Stimulated activated CD4-positive, alpha-beta T cell treated with anti-CD3 and anti-CD28 coated beads, Interleukin-12 subunit alpha, Interleukin-12 subunit beta, amount 100 ng/mL, for 24 hours (primary cell): Measurements from ENCODE around the gene TESK1.

Experiments used
- DNase-seq, 2 experiments: peaks; one replicate each; pipeline ENCODE4 v3.0.0-alpha.2; 2020; ENCODE audit warnings: low read depth in 2 of 2

The TESK1 gene

DNA sequence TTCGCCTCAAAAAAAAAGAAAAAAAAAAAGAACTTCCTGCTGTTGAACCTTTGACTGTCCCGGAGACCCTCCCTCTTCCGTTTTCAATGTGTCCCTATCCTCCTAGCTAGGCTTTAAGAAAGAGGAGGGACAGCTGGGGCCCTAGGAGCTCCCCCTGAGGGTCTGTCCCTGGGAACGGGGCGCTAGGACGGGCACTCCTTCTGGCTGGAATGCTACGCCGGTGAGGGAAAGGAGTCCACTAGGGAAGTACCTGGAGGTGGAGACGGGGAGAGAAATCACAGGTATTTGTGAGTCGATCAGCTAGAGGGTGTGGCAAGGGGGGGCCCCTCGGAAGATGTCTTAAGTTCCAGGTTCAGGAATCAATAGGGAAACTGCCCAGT is 41.1 kb downstream of the TESK1 start:
- DNase-seq, result no peak

DNA sequence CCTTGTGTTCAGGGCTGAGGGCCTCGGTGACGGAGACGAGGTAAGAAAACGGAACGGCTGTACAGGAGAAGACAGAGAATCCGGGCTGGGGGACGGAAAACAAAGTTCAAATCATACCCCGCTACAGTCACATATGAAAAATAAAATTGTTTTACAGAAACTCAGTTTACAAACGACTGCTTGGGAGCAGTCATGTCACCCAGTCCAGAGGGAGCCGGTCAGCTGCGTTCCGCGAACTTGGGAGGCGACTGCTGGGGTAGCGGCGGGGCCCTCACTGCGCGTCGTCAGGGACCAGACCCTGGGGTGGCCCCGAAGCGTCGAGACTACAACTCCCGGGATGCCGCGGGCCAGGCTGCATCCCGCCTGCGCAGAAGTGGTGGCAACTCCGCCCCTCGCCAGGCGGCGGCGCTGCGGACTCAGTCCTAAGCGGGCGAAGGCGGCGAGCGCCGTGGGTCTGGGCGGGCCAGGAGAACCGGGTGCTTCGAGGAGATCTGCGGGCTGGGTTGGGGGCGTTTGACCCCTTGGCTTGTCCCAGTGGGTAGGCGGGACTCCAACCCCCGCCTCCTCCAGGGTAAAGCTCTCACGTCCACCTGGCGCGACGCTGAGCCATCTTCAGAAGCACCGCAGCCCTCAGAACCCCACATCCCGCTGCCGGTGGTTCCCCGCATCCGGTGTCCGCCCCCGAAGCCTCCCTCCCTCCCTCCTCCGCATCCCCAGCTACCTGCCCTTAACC is 41.6 kb downstream of the TESK1 start:
- peak; percentile 76 to 88 for DNase-seq

DNA sequence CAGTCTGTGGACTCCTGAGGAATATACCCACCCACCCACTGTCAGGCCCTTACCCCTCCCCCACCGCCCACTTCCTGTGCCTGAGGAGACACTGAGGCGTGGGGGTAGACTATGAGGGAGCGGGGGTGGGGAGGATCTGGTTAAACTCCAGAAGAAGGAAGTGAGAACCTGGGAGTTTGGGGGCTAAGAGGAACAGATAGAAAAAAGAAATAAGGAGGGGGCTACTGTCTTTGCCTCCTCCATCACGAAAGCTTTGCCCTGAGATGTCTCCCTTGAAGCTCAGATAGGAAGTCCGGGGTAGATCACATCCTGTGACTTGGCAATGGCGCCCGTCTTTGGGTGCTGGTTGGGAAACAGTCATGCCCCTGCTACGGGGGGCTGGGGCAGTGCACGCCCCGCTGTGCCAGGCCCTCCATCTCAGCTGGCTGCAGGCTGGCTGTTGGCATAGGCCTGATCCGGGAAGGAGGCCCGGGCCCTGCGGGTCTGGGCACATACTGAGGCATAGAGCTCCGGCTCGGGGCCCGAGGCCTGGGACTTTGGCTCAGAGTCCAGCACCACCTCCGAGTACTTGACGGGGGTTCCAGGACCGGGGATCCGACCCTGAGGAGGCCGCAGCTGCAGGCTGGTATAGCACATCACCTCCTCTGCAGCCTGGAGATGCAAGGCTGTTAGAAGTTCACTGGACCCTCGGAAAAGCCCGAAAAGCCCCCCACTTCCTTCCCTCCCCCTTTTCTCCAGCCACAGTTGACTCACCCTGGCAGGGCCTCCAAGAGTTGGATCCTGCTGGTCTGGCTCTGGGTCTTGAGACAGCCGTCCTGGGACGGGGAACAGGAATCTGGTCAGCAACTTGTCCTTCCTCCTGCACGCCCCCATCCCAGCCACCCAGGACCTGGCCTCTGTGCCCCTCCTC is 44.6 kb downstream of the TESK1 start:
- no peak for DNase-seq

DNA sequence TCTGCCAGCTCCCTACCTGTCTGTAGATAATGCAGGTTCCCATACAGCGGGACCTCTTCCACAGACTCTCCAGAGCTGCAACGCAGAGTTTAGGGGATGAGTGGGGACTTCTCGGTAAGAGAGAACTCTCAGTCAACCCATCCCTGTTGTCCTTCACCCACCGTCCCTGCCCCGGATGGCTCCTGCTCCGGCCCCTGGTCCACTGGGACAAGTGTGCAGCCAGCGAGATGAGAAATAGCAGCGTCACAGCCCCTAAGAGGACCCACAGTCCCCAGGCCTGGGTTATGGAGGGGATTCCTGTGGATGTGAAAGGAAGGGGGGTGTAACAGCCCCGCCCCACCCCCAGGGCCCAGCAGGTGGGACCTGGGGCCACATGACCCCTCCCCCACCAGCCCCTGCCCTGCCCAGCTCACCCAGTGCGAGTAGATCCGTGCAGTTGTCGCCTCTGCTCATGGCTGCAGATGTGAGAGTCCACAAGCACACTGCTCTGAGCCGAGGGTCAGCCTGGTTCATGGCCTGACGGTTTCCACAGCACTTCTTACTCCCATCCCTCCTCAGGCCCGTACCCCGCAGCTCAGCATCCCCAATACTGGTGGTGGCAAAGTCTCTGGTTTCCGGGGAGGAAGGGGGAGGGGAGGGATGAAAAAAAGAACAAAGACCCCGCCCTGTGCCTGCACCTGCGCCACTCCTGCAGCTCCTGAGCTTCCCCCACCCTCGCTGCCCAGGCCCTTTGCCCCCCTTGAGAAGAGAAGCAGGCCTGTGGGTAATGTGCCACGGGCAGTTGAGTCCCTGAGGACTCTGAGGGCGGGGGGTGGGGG is 45.5 kb downstream of the TESK1 start, which contains the start of gene SIT1:
Gene SIT1 (minus strand): TSS at position 591 of the 818 bp plus-strand sequence. CDS start 78 bp downstream, at position 513.
- peak in 1 of 2 experiments; percentile 36 for DNase-seq

DNA sequence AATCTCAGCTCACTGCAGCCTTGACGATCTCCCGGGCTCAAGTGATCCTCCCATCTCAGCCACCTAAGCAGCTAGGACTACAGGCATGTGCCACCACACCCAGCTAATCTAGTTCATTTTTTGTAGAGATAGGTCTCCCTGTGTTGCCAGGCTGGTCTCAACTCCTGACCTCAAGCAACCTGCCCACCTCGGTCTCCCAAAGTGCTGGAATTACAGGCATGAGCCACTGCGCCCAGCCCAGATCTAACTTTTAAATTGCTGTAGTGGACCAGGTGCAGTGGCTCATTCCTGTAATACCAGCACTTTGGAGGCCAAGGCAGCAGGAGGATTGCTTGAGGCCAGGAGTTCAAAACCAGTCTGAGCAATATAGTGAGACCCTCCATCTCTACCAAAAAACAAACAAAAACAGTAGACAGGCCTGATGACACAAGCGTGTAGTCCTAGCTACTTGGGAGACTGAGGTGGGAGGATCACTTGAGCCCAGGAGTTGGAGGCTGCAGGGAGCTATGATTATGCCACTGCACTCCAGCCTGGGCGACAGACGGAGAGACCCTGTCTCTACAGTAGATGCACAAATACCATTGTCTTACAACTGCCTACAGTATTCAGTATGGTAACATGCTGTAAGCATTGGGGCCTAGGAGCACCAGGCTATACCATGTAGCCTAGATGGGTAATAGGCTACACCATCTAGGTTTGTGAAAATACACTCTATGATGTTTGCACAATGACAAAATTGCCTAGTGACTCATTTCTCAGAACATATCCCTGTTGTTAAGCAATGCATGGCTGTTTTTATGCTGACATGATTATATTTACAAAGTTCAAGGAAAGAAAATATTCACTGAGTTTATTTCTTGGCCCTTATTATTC is 47.1 kb downstream of the TESK1 start:
- no peak for DNase-seq

DNA sequence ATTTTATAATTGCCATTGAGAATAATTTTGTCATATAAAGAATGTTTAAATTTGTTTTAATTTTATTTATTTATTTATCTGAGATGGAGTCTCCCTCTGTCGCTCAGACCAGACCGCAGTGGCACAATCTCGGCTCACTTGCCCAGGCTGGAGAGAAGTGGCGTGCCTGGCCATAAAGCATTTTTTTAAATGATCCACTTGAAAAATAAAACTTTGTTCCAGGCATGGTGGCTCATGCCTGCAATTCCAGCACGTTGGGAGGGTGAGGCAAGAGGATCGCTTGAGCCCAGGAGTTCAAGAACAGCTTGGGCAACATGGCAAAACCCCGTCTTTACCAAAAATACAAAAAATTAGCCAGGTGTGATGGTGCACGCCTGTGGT is 47.8 kb downstream of the TESK1 start:
- no peak for DNase-seq

DNA sequence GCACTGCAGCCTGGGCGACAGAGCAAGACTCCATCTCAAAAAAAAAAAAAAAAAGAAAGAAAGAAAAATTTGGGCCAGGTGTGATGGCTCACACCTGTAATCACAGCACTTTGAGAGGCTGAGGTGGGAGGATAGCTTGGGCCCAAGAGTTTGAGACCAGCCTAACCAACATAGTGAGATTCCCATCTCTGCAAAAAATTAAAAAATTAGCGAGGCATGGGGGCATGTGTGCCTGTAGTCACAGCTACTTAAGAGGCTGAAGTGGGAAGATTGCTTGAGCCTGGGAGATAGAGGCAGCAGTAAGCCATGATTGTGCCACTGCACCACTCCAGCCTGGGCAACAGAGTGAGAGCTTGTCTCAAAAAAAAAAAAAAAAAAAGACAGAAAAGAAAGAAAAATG is 48.5 kb downstream of the TESK1 start:
- DNase-seq, result no peak

DNA sequence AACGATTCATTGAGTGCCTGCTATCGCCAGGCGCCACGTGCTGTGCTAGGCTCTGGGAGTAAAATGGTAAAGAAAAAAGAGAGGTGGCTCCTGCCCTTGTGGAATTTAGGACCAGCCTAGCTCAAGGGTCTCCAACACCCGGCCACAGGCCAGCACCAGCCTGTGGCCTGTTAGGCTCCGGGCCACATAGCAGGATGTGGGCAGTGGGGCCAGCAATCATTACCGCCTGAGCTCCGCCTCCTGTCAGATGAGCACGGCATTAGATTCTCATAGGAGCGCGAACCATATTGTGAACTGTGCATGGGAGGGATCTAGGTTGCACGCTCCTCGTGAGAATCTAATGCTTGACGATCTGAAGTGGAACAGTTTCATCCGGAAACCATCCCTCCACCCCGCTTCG is 51.3 kb downstream of the TESK1 start:
- no peak for DNase-seq

DNA sequence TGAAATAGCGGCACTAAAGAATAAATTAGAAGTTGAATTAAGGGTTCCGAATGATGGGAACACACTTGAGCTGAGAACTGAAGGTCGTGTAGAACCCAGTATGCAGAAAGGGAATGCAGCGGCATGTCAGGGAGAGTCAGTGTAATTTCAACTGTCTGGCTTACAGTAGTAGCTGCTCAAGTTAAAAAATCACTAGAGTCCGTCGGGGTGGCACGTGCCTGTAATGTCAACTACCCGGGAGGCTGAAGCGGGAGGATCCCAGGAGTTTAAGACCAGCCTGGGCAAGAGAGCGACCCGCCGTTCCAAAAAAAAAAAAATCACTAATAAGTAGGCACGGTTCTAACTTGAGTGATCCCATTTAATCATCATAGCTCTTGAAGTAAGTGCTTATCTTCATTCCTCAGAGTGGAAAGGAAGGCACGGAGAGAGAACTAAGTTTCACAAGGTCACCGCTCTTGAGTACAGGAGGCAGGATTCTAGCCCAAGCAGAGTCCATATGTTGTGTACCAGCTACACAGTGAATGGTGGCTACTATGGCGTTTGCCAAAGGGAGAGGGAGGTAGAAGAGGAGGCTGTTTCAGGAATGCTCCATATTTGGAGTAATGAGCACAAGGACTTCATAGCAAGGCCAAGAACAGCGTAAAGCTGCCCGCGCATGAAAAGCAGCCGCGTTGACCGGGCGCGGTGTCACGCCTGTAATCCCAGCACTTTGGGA is 51.9 kb downstream of the TESK1 start:
- no peak for DNase-seq

DNA sequence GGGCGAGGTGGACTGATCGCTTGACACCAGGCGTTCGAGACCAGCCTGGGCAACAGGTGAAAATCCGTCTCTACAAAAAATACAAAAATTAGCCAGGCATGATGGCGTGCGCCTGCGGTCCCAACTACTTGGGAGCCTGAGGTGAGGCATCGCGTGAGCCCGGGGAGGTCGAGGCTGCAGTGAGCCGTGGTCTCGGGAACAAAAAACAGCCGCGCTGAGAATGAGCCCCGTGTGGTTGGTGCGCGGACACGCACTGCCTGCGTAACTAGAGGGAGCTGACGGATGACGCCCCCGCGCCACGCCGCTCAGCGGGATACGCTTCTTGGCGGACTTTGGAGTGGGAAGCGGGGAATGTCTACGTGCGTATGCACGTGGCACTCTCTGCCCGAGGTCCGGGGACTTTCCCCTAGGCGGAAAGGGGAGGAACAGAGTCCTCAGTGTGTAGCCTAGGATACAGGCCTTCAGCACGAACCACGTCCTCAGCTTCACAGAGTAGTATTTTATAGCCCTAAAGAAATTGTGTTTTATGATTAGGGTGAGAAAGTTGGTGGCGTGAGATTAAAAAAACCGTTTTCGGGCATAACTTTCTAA is 52.6 kb downstream of the TESK1 start, which contains the start of gene RMRP:
Gene RMRP (minus strand): TSS at position 474 of the 591 bp plus-strand sequence.
- peak; percentile 90 to 96 for DNase-seq

DNA sequence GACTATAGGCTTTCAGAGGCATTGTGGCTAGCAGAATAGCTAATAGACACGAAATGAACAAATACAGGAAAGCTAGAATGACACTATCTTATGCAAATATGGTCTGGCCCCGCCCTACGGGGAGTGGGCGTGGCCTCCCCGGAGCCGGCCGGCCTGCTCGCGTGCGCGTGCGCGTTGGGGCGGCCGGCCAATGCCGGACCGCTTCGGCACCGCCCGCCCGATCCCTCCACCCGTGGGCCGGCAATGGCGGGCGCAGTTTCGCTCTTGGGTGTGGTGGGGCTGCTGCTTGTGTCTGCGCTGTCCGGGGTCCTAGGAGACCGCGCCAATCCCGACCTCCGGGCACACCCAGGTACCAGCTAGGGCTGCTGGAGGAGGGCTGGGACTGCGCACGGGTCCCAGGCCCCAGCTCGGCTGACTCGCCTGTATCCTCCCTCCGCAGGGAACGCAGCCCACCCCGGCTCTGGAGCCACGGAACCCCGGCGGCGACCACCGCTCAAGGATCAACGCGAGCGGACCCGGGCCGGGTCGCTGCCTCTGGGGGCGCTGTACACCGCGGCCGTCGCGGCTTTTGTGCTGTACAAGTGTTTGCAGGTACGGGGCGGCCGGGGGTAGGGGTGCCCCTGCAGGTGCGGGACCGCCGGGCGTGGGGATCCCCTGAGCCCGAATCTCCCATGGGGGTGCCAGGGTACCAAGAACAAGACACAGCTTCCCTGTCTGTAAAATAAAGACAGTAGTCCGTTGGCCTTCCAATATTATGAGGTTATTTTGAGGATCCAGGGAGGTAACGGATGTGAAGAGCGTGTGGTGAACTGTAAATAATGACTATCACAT is 53.3 kb downstream of the TESK1 start, which contains the start of gene CCDC107:
Gene CCDC107 (plus strand): TSS at position 156 of the 831 bp plus-strand sequence. CDS start 88 bp downstream, at position 244.
- DNase-seq, result peak; percentile 65 to 67

DNA sequence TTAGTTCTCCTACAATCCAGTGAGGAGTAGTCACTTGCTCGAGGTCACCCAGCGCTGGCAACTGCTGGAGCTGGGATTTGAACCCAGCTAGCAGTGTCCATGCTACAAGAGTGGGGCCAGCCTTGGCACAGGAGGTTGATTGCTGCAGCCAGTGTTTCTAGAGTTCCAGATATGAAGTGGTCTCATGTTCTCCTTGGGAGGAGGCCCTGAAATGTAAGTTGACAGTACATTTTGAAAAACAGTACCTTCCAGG is 53.8 kb downstream of the TESK1 start:
- no peak for DNase-seq

DNA sequence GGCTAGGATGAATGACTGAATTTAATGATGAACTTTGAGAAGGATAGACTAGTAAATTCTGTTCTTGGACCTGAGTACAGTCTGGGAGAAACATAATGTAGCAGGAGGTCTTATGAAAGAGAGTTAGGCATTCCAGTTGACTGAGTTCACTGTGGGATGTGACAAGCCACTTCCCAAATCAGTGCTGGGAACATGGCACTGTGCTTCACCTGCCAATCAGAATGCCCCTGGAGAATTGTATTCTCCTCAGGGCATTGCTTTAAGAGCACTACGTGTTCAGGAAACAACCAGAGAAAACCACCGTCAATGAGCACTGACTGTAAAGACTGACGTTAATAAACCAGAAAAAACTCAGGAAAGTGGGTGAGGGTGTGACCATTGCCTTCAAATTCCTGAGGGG is 54.3 kb downstream of the TESK1 start:
- no peak for DNase-seq
